ENCODE measurements around the gene CSRNP2. TPM values are rescaled to one million over a fixed set of nuclear protein-coding genes. Genes with fewer than 3 reads are reported as not detected.

The CSRNP2 gene
- total and polyA plus RNA-seq, 2 of the 8 experiments (the other 6 are each of a cell fraction or from before 2014, with no cell fraction given), result 13.7 to 34.0 TPM

DNA sequence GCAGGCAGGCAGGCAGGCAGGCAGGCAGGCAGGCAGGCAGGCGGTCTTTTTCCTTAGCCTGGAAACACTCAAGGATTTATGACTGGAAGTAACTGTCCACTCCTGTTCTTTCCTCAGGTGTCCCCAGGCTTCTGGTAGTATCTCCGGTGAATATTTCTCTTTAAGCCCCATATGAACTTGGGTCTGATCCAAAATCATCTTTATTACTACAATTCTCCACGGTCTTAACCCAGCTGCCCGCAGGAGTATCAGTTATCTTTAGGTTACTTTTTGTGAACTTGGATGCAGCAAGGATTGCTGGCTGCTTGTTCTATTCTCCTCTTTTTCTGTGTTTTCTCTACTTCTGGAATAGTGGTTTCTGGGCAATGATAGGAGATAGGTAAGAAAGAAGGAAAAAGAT is 3.3 kb downstream of the CSRNP2 start:
- H3K4me1 ChIP-seq (replicated peaks in 1 of 4; ENCODE audit: control insufficient read depth in 3 of 4, insufficient read depth in 4 of 4, low read length in 3 of 4), result peaks cover 4 to 6% (median 5%) of the 10 kb centered on the region in 4 experiments; a peak in 4 of 7 replicates
- H4K8ac ChIP-seq (ENCODE audit: extremely low read depth, insufficient read depth, low read length), result no peak overlapping the region
- no peak overlapping the region for H2BK120ac ChIP-seq (replicated peaks; ENCODE audit: low read depth, low read length)
- no peaks in the 10 kb centered on the region for H3K27me3 ChIP-seq (replicated peaks in 1 of 4; ENCODE audit: control insufficient read depth in 3 of 4, extremely low read depth in 1 of 4, insufficient read depth in 3 of 4, low read length in 3 of 4)
- H3K79me2 ChIP-seq (ENCODE audit: control insufficient read depth in 1 of 2, insufficient read depth in 2 of 2, low read length in 2 of 2), result peaks cover 9 to 51% of the 10 kb centered on the region in 2 experiments; a peak in 3 of 4 replicates
- no peak overlapping the region for H2BK5ac ChIP-seq (ENCODE audit: low read depth, low read length)
- H4K91ac ChIP-seq (replicated peaks; ENCODE audit: insufficient read length, low read length), result no peak overlapping the region
- H3K9me3 ChIP-seq (ENCODE audit: insufficient read depth in 2 of 2, low read depth in 1 of 2, low read length in 1 of 2), result no peaks in the 10 kb centered on the region
- DNase-seq (ENCODE audit: low read depth in 1 of 2, low spot score in 2 of 2) (no peak), FAIRE-seq (no peak)
- no peak overlapping the region for H3K9ac ChIP-seq (replicated peaks in 1 of 4; ENCODE audit: extremely low read depth in 1 of 4, low read depth in 3 of 4, low read length in 3 of 4)
- H3K23me2 ChIP-seq (ENCODE audit: low read depth, low read length), result peaks cover 7% of the 10 kb centered on the region
- peaks cover 0 to 5% (median 0%) of the 10 kb centered on the region in 4 experiments; a peak in 2 of 8 replicates for H3K36me3 ChIP-seq (ENCODE audit: control insufficient read depth in 2 of 4, insufficient read depth in 4 of 4, low read length in 3 of 4)
- no peak overlapping the region for H3K27ac ChIP-seq (ENCODE audit: low read depth, low read length)
- no peak overlapping the region for H2BK12ac ChIP-seq (ENCODE audit: low read depth, low read length)
- no peak overlapping the region for H3K4me3 ChIP-seq (ENCODE audit: extremely low read depth in 1 of 4, insufficient read depth in 2 of 4, low read depth in 3 of 4, low read length in 4 of 4)
- peaks cover 11% of the 10 kb centered on the region for H3K79me1 ChIP-seq (ENCODE audit: low read depth, low read length)
- 96% methylated on average over 4 of the region's 4 CpGs; no CpG with 5 or more reads in 1 of the 2 experiments for WGBS, 2 experiments (ENCODE audit: extremely low coverage in 1 of 2, insufficient coverage in 1 of 2, insufficient read length in 1 of 2, insufficient replicate concordance in 2 of 2, low coverage in 1 of 2, low lambda C conversion rate in 2 of 2, missing lambda C conversion rate in 1 of 2)
- no peak overlapping the region for H2AFZ ChIP-seq (ENCODE audit: low read length)
- H2BK15ac ChIP-seq (ENCODE audit: low read length), result no peak overlapping the region
- H4K5ac ChIP-seq (ENCODE audit: insufficient read length, low read depth, low read length), result no peak overlapping the region
- H3K4me2 ChIP-seq (ENCODE audit: insufficient read depth in 1 of 2, low read depth in 2 of 2, low read length in 2 of 2), result no peak overlapping the region
- no peak overlapping the region for H2BK20ac ChIP-seq (ENCODE audit: low read length)
- H3K4ac ChIP-seq (replicated peaks; ENCODE audit: insufficient read length, low read depth, low read length), result no peak overlapping the region
- CTCF ChIA-PET (ENCODE audit: partially characterized antibody), result no interaction called here
- no peak overlapping the region for H3K56ac ChIP-seq (replicated peaks; ENCODE audit: insufficient read length, low read depth, low read length)
- no peak overlapping the region for H3K18ac ChIP-seq (ENCODE audit: extremely low read depth, low read length)
- H3K23ac ChIP-seq (ENCODE audit: insufficient read length), result no peak overlapping the region
- no peak overlapping the region for H3K14ac ChIP-seq (ENCODE audit: insufficient read length)
- H2AK5ac ChIP-seq (ENCODE audit: low read depth, low read length), result no peak overlapping the region
- peaks cover 2 to 8% of the 10 kb centered on the region in 2 experiments for H4K20me1 ChIP-seq (replicated peaks in 1 of 2; ENCODE audit: control insufficient read depth in 1 of 2, insufficient read depth in 2 of 2, low read length in 2 of 2)
- no peak for TF ChIP-seq TEAD4 (IDR thresholded peaks at IDR 0.05; ENCODE audit: low read depth, low read length)
- no peak for TF ChIP-seq EZH2 (IDR thresholded peaks at IDR 0.05; ENCODE audit: low read depth, low read length, severe bottlenecking)
- no peak for TF ChIP-seq SAP30 (IDR thresholded peaks at IDR 0.05; ENCODE audit: insufficient read depth, insufficient replicate concordance, low read length)
- POLR2A ChIA-PET (ENCODE audit: partially characterized antibody), result interaction anchor here (1.0 to 2.0 kb wide), 3 partner anchors 10 to 161 kb away, joined by 3 to 5 read pairs (median 3); no protein-coding TSS in a partner anchor
